Spleen (tissue), 11 donors: Measurements from ENCODE around the gene WBP1L. TPM values are rescaled to one million over a fixed set of nuclear protein-coding genes. Genes with fewer than 3 reads are reported as not detected.

Source experiments
- DNase-seq: peaks from one replicate; pipeline ENCODE4 v3.0.0-alpha.2; 2020
- H3K27ac ChIP-seq, 8 donors: fragments of 200-600 bp; sonication (generic) in 7 of 8; 1 replicate in 4 of 8; 2 replicates in 4 of 8; pipeline versions ENCODE4 v1.5.0 to v1.8.0; 2016 to 2021; ENCODE audit warnings: inconsistent platforms in 4 of 8, mild to moderate bottlenecking in 4 of 8, moderate library complexity in 1 of 8
- H3K27me3 ChIP-seq, 7 donors: fragments of 200-600 bp; sonication (generic) in 6 of 7; replicated peaks in 1 of 7; 1 replicate in 4 of 7; 2 replicates in 3 of 7; pipeline versions ENCODE4 v1.5.0 to v1.8.0; 2016 to 2021; ENCODE audit warnings: inconsistent platforms in 3 of 7, mild to moderate bottlenecking in 1 of 7
- H3K36me3 ChIP-seq, 6 donors: fragments of 200-600 bp; sonication (generic) in 5 of 6; 1 replicate in 4 of 6; 2 replicates in 2 of 6; pipeline versions ENCODE4 v1.5.0 to v1.8.0; 2016 to 2021; ENCODE audit warnings: inconsistent platforms in 2 of 6
- H3K4me1 ChIP-seq, 6 donors: fragments of 200-600 bp; sonication (generic) in 5 of 6; 1 replicate in 3 of 6; 2 replicates in 3 of 6; pipeline versions ENCODE4 v1.5.0 to v1.8.0; 2016 to 2021; ENCODE audit warnings: inconsistent platforms in 3 of 6
- H3K4me3 ChIP-seq, 8 donors: fragments of 200-600 bp; sonication (generic) in 7 of 8; 1 replicate in 4 of 8; 2 replicates in 4 of 8; pipeline versions ENCODE4 v1.5.0 to v1.8.0; 2016 to 2021; ENCODE audit warnings: inconsistent platforms in 4 of 8, mild to moderate bottlenecking in 4 of 8, moderate library complexity in 2 of 8
- H3K9me3 ChIP-seq, 8 donors: fragments of 200-600 bp; sonication (generic) in 7 of 8; 1 replicate in 4 of 8; 2 replicates in 4 of 8; pipeline versions ENCODE4 v1.5.0 to v1.8.0; 2016 to 2021; ENCODE audit warnings: inconsistent platforms in 4 of 8
- POLR2A ChIP-seq, 3 donors: fragments of 450-650 bp; IDR thresholded peaks; one replicate each; pipeline ENCODE4 v1.5.1; 2017; ENCODE audit warnings: antibody characterized with exemption in 3 of 3, mild to moderate bottlenecking in 1 of 3
- POLR2AphosphoS5 ChIP-seq, 3 donors: sonication (generic); formaldehyde crosslinking; IDR thresholded peaks; one replicate each; pipeline ENCODE4 v1.5.1; 2017; ENCODE audit warnings: antibody characterized with exemption in 3 of 3
- WGBS, 5 donors: extraction: QIAGEN DNeasy Blood & Tissue Kit in 3 of 5; methylation state at CpG; one replicate each; pipeline versions ENCODE4 v1.1.5 to v1.1.7; 2013 to 2018; 5-methylcytosine and 5-hydroxymethylcytosine counted together
- intact Hi-C: fragments of 100-400 bp; cut with DNase I; formaldehyde crosslinking; loops from one replicate; pipeline ENCODE4 v1.15.0; 2023; ENCODE audit warnings: low total_unique reads
- polyA plus RNA-seq, 3 donors: library from polyadenylated mRNA; stranded (reverse); fragments of 200-250 nt; gene quantifications; one replicate each; pipeline ENCODE4 v1.2.1, GENCODE V29; 2013
- total RNA-seq, 7 donors: library from RNA; depleted of rRNA in 3 of 7; stranded (reverse); fragments of >200 nt in 3 of 7; fragmentation: NEBNext Ultra II Directional in 4 of 7; extraction: Animal tissue kit (Norgen Biotek cat#: 25700) in 4 of 7; gene quantifications; one replicate each; pipeline versions ENCODE4 v1.1.0 to v1.2.1, GENCODE V29; 2016 to 2021
- TF ChIP-seq, protein P1 (sequence below), 11 experiments: fragments of 200-600 bp in 7 of 11; fragments of 450-650 bp in 4 of 11; sonication (generic) in 4 of 11; IDR thresholded peaks in 8 of 11; conservative IDR thresholded peaks in 3 of 11; 1 replicate in 7 of 11; 2 replicates in 4 of 11; pipeline versions ENCODE4 v1.4.0 to v1.8.0; 2016 to 2021; ENCODE audit warnings: antibody characterized with exemption in 11 of 11, inconsistent platforms in 4 of 11, mild to moderate bottlenecking in 1 of 11
- donor health status: healthy with polysubstance abuse.
- donor health status: DM: no; HTN: no; CAD: no; lungs with moderate emphysema.
- donor health status: DM: no; HTN: no; CAD: no.
- donor health status: Bipolar disorder and iron deficiency.
- donor health status: healthy.
- donor health status: DM: no; HTN: no; CAD: no.
- donor health status: DM: yes; HTN: yes; CAD: no.

Gene WBP1L
- total and polyA plus RNA-seq, 10 donors: 15.9 to 149 (median 49.2) TPM

DNA sequence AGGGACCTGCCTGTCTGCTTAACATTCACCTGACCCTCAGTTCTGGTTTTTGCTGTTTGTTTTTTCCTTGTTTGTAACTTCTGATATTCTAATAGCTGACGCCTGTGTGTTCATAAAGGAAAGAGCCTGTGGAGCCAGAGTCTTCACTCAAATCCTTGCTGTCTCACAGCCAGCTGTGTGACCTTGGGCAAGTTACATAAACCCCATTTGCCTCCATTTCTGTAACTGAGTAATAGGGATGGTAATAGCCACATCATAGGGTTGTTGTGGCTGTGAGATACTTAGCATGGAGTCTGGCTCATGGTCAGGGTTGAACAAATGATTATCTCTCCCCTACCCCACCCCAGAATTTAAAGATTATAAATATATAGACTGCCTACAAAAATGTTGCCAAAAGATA lies 27.0 kb downstream of the WBP1L start:
- WGBS, 5 donors: 71 to 100% (median 86%) methylated on average over 1 of the region's 1 CpG
- Histone ChIP-seq H3K36me3 (peaks cover 0 to 13% (median 0%) of the 10 kb centered on the region in 6 donors), H3K9me3 (no peaks in the 10 kb centered on the region), H3K4me3 (no peak overlapping the region), H3K4me1 (peaks cover 23 to 85% (median 51%) of the 10 kb centered on the region in 6 donors), H3K27me3 (no peaks in the 10 kb centered on the region), H3K27ac (peak overlapping the region in 1 of 8 donors; percentile 19)
- intact Hi-C loops: no loop called here
- no peak for DNase-seq
- TF ChIP-seq POLR2AphosphoS5 (IDR thresholded peaks at IDR 0.05) (no peak), POLR2A (IDR thresholded peaks at IDR 0.05) (no peak)
- TF ChIP-seq, protein P1, sequence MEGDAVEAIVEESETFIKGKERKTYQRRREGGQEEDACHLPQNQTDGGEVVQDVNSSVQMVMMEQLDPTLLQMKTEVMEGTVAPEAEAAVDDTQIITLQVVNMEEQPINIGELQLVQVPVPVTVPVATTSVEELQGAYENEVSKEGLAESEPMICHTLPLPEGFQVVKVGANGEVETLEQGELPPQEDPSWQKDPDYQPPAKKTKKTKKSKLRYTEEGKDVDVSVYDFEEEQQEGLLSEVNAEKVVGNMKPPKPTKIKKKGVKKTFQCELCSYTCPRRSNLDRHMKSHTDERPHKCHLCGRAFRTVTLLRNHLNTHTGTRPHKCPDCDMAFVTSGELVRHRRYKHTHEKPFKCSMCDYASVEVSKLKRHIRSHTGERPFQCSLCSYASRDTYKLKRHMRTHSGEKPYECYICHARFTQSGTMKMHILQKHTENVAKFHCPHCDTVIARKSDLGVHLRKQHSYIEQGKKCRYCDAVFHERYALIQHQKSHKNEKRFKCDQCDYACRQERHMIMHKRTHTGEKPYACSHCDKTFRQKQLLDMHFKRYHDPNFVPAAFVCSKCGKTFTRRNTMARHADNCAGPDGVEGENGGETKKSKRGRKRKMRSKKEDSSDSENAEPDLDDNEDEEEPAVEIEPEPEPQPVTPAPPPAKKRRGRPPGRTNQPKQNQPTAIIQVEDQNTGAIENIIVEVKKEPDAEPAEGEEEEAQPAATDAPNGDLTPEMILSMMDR (IDR thresholded peaks at IDR 0.05 in 8 of 11, conservative IDR thresholded peaks at IDR 0.05 in 3 of 11): no peak

DNA sequence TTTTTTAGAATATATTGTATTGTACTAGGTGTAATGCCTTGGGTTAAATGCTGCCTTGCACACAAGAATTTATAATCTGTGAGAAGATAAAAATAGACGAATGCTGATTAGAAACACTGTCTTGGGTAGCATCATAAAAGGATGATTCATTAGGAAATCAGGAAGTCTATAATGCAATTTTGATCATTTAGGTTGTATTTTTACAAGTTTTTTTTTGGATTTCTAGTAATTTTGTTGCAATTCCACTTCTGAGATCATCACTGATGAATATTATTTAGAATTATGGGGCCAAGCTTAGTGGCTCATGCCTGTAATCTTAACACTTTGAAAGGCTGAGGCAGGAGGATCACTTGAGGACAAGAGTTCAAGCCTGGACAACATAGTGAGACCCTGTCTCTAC lies 29.6 kb downstream of the WBP1L start:
- intact Hi-C loops: no loop called here
- peaks cover 0 to 18% (median 0%) of the 10 kb centered on the region in 6 donors for H3K36me3 ChIP-seq
- TF ChIP-seq POLR2A (IDR thresholded peaks at IDR 0.05) (no peak), POLR2AphosphoS5 (IDR thresholded peaks at IDR 0.05) (no peak)
- TF ChIP-seq, protein P1 (IDR thresholded peaks at IDR 0.05 in 8 of 11, conservative IDR thresholded peaks at IDR 0.05 in 3 of 11): no peak
- DNase-seq: no peak
- peak overlapping the region in 3 of 8 donors; percentile 77 to 82 (median 81) for H3K27ac ChIP-seq
- no peaks in the 10 kb centered on the region for H3K9me3 ChIP-seq
- H3K27me3 ChIP-seq: no peaks in the 10 kb centered on the region
- no peak overlapping the region for H3K4me3 ChIP-seq
- peaks cover 9 to 92% (median 52%) of the 10 kb centered on the region in 6 donors for H3K4me1 ChIP-seq
- WGBS, 5 donors: 51 to 76% (median 65%) methylated on average over 1 of the region's 1 CpG

DNA sequence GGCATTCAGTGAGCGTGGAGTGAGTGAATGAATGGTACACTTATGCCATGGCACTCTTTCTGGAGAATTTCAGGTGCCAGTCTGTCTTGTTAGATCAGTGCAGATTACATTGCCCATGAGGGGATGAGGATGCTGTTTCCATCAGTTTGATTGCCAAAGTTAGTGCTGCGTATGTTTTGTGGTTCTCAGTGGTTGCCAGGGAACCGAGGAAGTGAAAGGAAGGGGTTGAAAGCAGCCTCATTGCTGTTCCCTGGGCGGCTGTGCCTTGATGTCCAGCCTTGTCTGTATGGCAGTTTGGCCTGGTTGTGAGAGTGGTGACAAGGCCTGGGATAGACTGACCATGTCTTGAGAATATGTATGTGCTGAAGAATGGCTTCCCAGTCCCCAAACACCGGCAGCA lies 30.2 kb downstream of the WBP1L start:
- WGBS, 5 donors: 55 to 81% (median 60%) methylated on average over 3 to 5 of the region's 5 CpGs
- intact Hi-C loops: no loop called here

DNA sequence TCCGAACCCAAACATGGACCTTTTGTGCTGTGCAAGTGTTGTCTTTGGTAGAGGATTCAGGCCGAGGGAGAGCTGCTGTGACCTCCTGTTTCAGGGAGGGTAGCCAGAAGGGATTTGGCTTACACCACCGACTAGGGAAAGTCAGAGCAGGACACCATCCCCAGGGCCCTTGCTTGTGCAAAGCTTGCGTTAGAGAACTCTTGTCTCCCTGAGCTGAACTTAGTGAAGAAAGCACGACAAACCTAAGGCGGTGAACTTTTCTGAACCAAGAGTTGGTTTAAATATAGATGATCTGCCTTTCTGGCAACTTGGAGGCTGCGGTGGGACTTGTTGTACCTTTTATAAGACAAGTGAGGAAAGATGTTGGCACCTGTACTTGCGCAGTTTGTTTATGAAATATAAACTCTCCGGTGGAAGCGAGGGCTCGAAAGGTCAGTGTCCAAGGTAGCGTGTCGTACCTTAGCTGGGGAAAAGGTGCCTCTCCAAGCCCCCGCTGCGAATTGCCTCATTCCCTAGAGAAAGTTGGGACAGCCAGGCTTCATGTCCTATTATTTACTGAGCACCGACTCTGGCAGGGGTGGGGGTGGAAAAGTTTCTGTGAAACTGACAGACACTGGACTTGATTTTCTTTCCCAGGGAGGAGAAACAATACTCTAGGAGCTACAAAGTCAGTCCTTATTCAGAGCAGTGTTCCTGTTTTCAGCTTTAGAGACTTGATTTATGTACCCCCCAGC lies 31.6 kb downstream of the WBP1L start:
- TF ChIP-seq, protein P1 (IDR thresholded peaks at IDR 0.05 in 8 of 11, conservative IDR thresholded peaks at IDR 0.05 in 3 of 11): no peak
- TF ChIP-seq POLR2AphosphoS5 (IDR thresholded peaks at IDR 0.05) (no peak), POLR2A (IDR thresholded peaks at IDR 0.05) (no peak)
- intact Hi-C loops: no loop called here
- peak overlapping the region in 7 of 8 donors; percentile 56 to 82 (median 78) for H3K27ac ChIP-seq
- H3K27me3 ChIP-seq: no peaks in the 10 kb centered on the region
- peaks cover 0 to 19% (median 0%) of the 10 kb centered on the region in 6 donors for H3K36me3 ChIP-seq
- H3K9me3 ChIP-seq: no peaks in the 10 kb centered on the region
- peaks cover 12 to 99% (median 58%) of the 10 kb centered on the region in 6 donors for H3K4me1 ChIP-seq
- WGBS, 5 donors: 69 to 78% (median 77%) methylated on average over 16 of the region's 16 CpGs
- H3K4me3 ChIP-seq: peak overlapping the region in 3 of 8 donors; percentile 3 to 47 (median 28)
- no peak for DNase-seq

More for the DNA sequence above, 30.2 kb downstream of the WBP1L start:
- no peaks in the 10 kb centered on the region for H3K9me3 ChIP-seq
- H3K27me3 ChIP-seq: no peaks in the 10 kb centered on the region
- TF ChIP-seq POLR2AphosphoS5 (IDR thresholded peaks at IDR 0.05): peak in 1 of 3 donors; percentile 44
- TF ChIP-seq, protein P1 (IDR thresholded peaks at IDR 0.05 in 8 of 11, conservative IDR thresholded peaks at IDR 0.05 in 3 of 11): no peak
- peak overlapping the region in 5 of 8 donors; percentile 19 to 82 (median 77) for H3K27ac ChIP-seq
- peaks cover 0 to 17% (median 0%) of the 10 kb centered on the region in 6 donors for H3K36me3 ChIP-seq
- peaks cover 12 to 96% (median 55%) of the 10 kb centered on the region in 6 donors for H3K4me1 ChIP-seq
- no peak for DNase-seq
- no peak overlapping the region for H3K4me3 ChIP-seq
